Keratinocyte (primary cell): ENCODE data around the gene ACVR1. TPM values are rescaled to one million over a fixed set of nuclear protein-coding genes. Genes with fewer than 3 reads are reported as not detected.

Experiments used
- DNase-seq: peaks from one replicate; pipeline ENCODE4 v3.0.0-alpha.2; 2011; ENCODE audit warnings: low read depth, missing footprints, low spot score
- FAIRE-seq: peaks from 2 replicates; lab custom pipeline; 2011; peaks lifted over from hg19 to GRCh38; lab: Jason Lieb, UNC
- H2AFZ ChIP-seq: 2 replicates; pipeline ENCODE4 v1.6.0; 2012; ENCODE audit warnings: low read length, control low read depth, inconsistent platforms; ENCODE audit not compliant: control insufficient read depth
- H3K27ac ChIP-seq: 2 replicates; pipeline ENCODE4 v1.5.1; 2011; ENCODE audit warnings: low read length; ENCODE audit not compliant: control insufficient read depth, insufficient read depth
- H3K27me3 ChIP-seq: 3 replicates; pipeline ENCODE4 v1.6.0; 2011; ENCODE audit warnings: low read length; ENCODE audit not compliant: control insufficient read depth, insufficient read depth; ENCODE audit errors: extremely low read depth
- H3K36me3 ChIP-seq, 2 experiments: 2 replicates in 1 of 2; 3 replicates in 1 of 2; pipeline ENCODE4 v1.5.1; 2011; ENCODE audit warnings: low read length in 2 of 2, mild to moderate bottlenecking in 1 of 2; ENCODE audit not compliant: control insufficient read depth in 2 of 2, insufficient read depth in 2 of 2; ENCODE audit errors: extremely low read depth in 1 of 2
- H3K4me1 ChIP-seq: 3 replicates; pipeline ENCODE4 v1.5.1; 2011; ENCODE audit warnings: low read length; ENCODE audit not compliant: control insufficient read depth, insufficient read depth; ENCODE audit errors: extremely low read depth
- H3K4me2 ChIP-seq: 3 replicates; pipeline ENCODE4 v1.6.0; 2011; ENCODE audit warnings: low read depth, low read length; ENCODE audit not compliant: control insufficient read depth, insufficient read depth; ENCODE audit errors: extremely low read depth
- H3K4me3 ChIP-seq, 3 experiments: fragments of 200-600 bp in 1 of 3; sonication (generic) in 1 of 3; 2 replicates in 2 of 3; 3 replicates in 1 of 3; pipeline ENCODE4 v1.5.1; 2011 to 2016; ENCODE audit warnings: low read length in 3 of 3, mild to moderate bottlenecking in 3 of 3, control low read depth in 2 of 3, inconsistent platforms in 1 of 3, low read depth in 1 of 3, mixed read lengths in 1 of 3, mixed run types in 1 of 3, moderate library complexity in 1 of 3; ENCODE audit not compliant: control insufficient read depth in 2 of 3, insufficient read depth in 2 of 3; ENCODE audit errors: extremely low read depth in 1 of 3
- H3K79me2 ChIP-seq: 2 replicates; pipeline ENCODE4 v1.6.0; 2012; ENCODE audit warnings: low read length; ENCODE audit not compliant: control insufficient read depth, insufficient read depth
- H3K9ac ChIP-seq: 3 replicates; pipeline ENCODE4 v1.6.0; 2011; ENCODE audit warnings: low read length; ENCODE audit not compliant: control insufficient read depth, insufficient read depth; ENCODE audit errors: extremely low read depth
- H3K9me1 ChIP-seq: 3 replicates; pipeline ENCODE4 v1.6.0; 2011; ENCODE audit warnings: low read length; ENCODE audit not compliant: control insufficient read depth, insufficient read depth; ENCODE audit errors: extremely low read depth
- H3K9me3 ChIP-seq: 2 replicates; pipeline ENCODE4 v1.5.1; 2012; ENCODE audit warnings: low read depth, low read length; ENCODE audit not compliant: control insufficient read depth
- H4K20me1 ChIP-seq: 3 replicates; pipeline ENCODE4 v1.6.0; 2011; ENCODE audit warnings: low read length; ENCODE audit not compliant: control insufficient read depth, insufficient read depth; ENCODE audit errors: extremely low read depth
- EZH2 ChIP-seq: IDR thresholded peaks from one replicate; pipeline ENCODE4 v1.6.1; 2012; ENCODE audit warnings: inconsistent platforms, mild to moderate bottlenecking, low read length, moderate library complexity
- dilution Hi-C: fragments of 300-500 bp; cut with MboI; formaldehyde crosslinking; loops from one replicate; pipeline ENCODE4 v1.7.0; 2020; ENCODE audit warnings: low sequenced_read_pairs; ENCODE audit not compliant: extremely low pct_ligation_motif_present
- polyA plus RNA-seq, 5 experiments: library from polyadenylated mRNA; depleted of rRNA in 3 of 5; stranded (reverse) in 3 of 5; stranded (forward) in 1 of 5; unstranded in 1 of 5; fragments of >200 nt; gene quantifications; 1 replicate in 1 of 5; 2 replicates in 3 of 5; 3 replicates in 1 of 5; pipeline versions ENCODE4 v1.2.1 to v1.2.3, GENCODE V29; 2011 to 2012; ENCODE audit warnings: missing spikeins in 2 of 5, low read depth in 1 of 5, low replicate concordance in 1 of 5
- TF ChIP-seq, protein P1 (sequence below), 3 experiments: IDR thresholded peaks in 1 of 3; conservative IDR thresholded peaks in 1 of 3; optimal IDR thresholded peaks in 1 of 3; 2 replicates in 2 of 3; 3 replicates in 1 of 3; pipeline versions ENCODE3 to v1.5.1; 2011; ENCODE audit warnings: low read length in 3 of 3, mild to moderate bottlenecking in 3 of 3, moderate library complexity in 2 of 3, control low read depth in 1 of 3, inconsistent platforms in 1 of 3; ENCODE audit not compliant: insufficient read depth in 2 of 3; ENCODE audit errors: extremely low read depth in 1 of 3

ACVR1 gene
- polyA plus RNA-seq, 1 donor (not counting 4 experiments of a cell fraction or from before 2014, with no cell fraction given), result 30.8 TPM

DNA sequence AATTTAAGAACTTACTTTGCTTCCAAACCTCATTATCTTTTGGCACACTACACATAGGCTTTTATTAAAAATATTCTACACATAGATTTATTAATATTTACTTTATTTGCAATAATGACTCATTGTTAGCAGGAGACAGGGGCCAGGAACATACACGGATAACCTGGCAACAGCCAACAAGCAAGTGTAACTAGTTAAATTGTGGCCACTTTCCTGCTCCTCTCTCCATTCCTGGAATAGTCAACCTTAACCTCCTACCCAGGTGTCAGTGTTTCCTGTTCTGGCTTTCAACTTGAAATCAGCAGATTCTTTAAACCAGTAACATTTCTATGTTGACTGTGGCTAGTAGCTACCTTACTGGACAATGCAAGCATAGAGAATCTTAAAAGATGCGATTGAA lies 26.5 kb downstream of the ACVR1 start:
- H3K27me3 ChIP-seq, result no peaks in the 10 kb centered on the region
- TF ChIP-seq, protein P1, sequence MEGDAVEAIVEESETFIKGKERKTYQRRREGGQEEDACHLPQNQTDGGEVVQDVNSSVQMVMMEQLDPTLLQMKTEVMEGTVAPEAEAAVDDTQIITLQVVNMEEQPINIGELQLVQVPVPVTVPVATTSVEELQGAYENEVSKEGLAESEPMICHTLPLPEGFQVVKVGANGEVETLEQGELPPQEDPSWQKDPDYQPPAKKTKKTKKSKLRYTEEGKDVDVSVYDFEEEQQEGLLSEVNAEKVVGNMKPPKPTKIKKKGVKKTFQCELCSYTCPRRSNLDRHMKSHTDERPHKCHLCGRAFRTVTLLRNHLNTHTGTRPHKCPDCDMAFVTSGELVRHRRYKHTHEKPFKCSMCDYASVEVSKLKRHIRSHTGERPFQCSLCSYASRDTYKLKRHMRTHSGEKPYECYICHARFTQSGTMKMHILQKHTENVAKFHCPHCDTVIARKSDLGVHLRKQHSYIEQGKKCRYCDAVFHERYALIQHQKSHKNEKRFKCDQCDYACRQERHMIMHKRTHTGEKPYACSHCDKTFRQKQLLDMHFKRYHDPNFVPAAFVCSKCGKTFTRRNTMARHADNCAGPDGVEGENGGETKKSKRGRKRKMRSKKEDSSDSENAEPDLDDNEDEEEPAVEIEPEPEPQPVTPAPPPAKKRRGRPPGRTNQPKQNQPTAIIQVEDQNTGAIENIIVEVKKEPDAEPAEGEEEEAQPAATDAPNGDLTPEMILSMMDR (optimal IDR thresholded peaks at IDR 0.05 in 1 of 3, IDR thresholded peaks at IDR 0.05 in 1 of 3, conservative IDR thresholded peaks at IDR 0.05 in 1 of 3; ENCODE audit: extremely low read depth in 1 of 3, insufficient read depth in 2 of 3, low read length in 3 of 3), result no peak
- no peak for TF ChIP-seq EZH2
- dilution Hi-C loops, result no loop called here
- no peak overlapping the region for H3K4me2 ChIP-seq
- peaks cover 4% of the 10 kb centered on the region for H3K9me1 ChIP-seq
- H3K4me1 ChIP-seq, result peaks cover 3% of the 10 kb centered on the region
- no peak for DNase-seq
- no peak for FAIRE-seq
- H3K9ac ChIP-seq, result no peak overlapping the region
- H3K79me2 ChIP-seq, result peaks cover 26% of the 10 kb centered on the region
- H3K9me3 ChIP-seq, result no peaks in the 10 kb centered on the region
- peaks cover 2 to 3% of the 10 kb centered on the region in 2 experiments for H3K36me3 ChIP-seq
- H3K4me3 ChIP-seq, result no peak overlapping the region
- H2AFZ ChIP-seq, result no peak overlapping the region
- H3K27ac ChIP-seq, result no peak overlapping the region
- H4K20me1 ChIP-seq, result no peaks in the 10 kb centered on the region

DNA sequence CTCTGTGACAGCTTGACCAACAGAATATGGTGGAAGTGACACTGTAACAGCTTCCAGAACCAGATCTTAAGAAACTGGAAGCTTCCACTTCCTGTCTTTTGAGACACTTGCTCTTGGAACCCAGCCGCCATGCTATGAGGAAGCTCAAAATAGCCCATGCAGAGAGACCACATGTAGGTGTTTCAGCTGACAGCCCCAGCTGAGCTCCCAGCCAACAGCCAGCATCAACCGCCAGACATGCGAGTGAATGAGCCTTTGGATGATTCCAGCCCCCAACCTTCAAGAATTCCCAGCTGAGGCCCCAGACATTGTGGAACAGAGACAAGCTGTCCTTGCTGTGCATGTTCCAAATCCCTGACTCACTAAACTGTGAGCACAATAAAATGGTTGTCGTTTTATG lies 27.9 kb downstream of the ACVR1 start:
- Histone ChIP-seq H3K36me3 (peaks cover 2 to 3% of the 10 kb centered on the region in 2 experiments), H2AFZ (no peak overlapping the region), H3K4me2 (no peak overlapping the region), H3K9ac (no peak overlapping the region), H3K27ac (no peak overlapping the region), H3K4me3 (no peak overlapping the region), H3K4me1 (peaks cover 3% of the 10 kb centered on the region), H3K9me3 (no peaks in the 10 kb centered on the region), H4K20me1 (no peaks in the 10 kb centered on the region), H3K9me1 (peaks cover 2% of the 10 kb centered on the region), H3K79me2 (peaks cover 22% of the 10 kb centered on the region), H3K27me3 (no peaks in the 10 kb centered on the region)
- DNase-seq (no peak), FAIRE-seq (no peak)
- TF ChIP-seq, protein P1 (optimal IDR thresholded peaks at IDR 0.05 in 1 of 3, IDR thresholded peaks at IDR 0.05 in 1 of 3, conservative IDR thresholded peaks at IDR 0.05 in 1 of 3; ENCODE audit: extremely low read depth in 1 of 3, insufficient read depth in 2 of 3, low read length in 3 of 3), result no peak
- TF ChIP-seq EZH2, result no peak
- dilution Hi-C loops, result no loop called here
